ENCODE data around the gene RAP2A.

The RAP2A gene

DNA sequence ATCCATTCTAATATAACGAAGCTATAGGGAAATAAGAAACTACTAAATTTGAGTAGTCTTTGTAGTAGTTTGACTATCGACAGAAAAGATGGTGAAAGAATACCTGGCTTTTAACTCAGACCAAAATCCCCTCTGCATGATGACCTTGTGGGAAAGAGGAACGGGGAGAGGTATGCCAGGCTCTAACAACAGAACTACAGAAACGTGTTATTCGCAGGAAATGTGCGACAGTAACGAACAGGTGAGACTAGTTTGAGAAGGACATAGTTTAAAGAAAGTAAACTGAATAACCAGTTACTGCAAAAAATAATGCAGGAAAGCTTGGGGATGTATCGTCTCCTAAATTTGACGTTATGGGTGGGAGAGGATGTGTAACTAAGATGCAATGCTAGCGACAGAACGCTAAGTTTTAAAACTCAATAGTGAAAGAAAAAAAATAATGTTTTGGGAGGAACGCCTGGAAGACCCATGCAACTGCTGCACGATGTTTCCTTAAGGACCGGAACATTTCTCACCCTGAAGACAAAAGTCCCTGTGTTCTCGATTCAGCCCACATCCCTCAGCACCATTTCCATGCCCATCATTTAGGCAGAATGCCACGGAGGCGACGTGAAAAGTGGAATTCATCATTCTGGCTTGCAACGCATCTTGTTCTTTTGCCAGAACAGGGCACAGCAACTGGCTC lies 1.6 kb upstream of the RAP2A start:
- TF ChIP-seq, protein P1, sequence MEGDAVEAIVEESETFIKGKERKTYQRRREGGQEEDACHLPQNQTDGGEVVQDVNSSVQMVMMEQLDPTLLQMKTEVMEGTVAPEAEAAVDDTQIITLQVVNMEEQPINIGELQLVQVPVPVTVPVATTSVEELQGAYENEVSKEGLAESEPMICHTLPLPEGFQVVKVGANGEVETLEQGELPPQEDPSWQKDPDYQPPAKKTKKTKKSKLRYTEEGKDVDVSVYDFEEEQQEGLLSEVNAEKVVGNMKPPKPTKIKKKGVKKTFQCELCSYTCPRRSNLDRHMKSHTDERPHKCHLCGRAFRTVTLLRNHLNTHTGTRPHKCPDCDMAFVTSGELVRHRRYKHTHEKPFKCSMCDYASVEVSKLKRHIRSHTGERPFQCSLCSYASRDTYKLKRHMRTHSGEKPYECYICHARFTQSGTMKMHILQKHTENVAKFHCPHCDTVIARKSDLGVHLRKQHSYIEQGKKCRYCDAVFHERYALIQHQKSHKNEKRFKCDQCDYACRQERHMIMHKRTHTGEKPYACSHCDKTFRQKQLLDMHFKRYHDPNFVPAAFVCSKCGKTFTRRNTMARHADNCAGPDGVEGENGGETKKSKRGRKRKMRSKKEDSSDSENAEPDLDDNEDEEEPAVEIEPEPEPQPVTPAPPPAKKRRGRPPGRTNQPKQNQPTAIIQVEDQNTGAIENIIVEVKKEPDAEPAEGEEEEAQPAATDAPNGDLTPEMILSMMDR (IDR thresholded peaks at IDR 0.05) = no peak

DNA sequence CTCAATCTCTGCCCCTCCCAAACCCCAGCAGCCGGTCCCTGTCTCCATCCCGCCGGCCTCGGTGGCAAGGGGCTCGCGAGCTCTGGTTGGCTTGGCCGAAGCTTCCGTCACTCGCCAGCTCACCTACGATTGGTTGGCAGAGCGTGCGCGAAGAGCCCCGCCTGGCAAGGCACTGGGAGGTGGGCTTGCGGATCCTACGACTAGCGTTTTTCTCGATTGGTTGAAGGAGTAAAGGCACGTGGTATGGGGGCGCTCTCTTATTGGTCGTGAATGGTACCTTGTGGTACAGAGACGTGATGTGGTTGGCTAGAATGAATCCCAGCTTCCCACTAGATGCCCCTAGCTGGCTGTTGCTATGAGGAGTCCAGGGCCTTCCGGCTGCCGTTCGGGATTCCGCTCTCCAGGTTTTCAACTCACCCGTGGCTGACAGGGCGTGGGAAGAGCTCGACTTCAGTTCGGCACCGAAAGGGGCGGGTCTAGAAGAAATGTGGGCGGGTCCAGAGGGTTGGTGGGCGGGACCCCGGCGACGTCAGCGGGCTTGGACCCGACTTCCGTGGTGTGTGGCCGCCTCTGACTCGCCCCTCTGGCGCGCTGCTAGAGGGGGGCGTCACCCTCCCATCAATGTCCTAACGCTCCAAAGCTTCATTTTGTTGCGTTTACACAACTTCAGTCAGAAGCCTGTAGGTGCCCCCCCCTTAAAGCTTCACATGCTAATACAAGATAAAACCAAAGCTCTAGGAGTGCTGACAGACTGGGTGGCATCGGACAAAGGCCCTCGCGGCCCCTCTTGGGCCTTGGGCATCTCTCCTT lies 847 bp upstream of the RAP2A start:
- TF ChIP-seq, protein P1 (IDR thresholded peaks at IDR 0.05) = no peak

DNA sequence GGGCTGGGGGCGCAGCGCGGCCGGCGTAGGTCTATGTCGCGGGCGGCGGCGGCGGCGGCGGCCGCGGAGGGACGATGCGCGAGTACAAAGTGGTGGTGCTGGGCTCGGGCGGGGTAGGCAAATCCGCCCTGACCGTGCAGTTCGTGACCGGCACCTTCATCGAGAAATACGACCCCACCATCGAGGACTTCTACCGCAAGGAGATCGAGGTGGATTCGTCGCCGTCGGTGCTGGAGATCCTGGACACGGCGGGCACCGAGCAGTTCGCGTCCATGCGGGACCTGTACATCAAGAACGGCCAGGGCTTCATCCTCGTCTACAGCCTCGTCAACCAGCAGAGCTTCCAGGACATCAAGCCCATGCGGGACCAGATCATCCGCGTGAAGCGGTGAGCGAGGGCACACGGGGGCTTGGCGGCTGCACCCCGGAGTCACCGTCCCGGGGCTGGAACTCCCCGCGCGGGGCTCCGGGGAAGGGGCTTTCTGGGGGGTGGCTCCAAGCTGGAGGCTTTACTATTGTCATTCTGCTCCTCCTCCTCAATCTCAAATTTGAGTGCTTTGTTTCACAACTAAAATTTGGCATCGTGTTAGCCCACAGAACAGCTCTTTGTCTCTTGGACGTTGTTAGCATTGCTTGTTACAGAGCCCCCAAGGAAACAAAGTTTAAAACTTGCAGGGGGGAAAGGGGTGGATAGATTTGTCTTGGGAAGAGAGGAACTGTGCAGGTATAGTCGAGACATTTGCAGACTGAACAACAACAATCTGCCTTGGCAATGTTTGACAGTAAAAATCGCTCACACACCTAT lies 630 bp downstream of the RAP2A start:
- TF ChIP-seq, protein P1 (IDR thresholded peaks at IDR 0.05) = no peak

DNA sequence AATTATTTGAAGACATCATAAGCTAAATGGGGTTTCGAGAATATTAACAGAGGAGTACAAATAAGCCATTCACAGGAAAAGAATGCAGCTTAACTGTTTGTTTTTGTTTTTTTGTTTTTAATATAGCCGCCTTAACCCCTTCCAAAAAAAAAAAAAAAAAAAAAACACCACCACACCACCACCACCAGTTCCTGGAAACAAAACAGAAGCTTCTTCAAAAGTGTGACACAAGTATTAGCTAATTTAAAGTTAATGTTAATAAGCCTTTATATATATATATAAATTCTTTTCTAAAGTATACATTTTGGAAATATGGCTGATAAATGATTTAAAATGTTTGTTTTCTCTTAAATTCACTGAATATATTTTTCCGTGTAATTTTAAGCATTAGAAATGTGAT lies 1.4 kb downstream of the RAP2A start:
- TF ChIP-seq, protein P1 (IDR thresholded peaks at IDR 0.05) = no peak

DNA sequence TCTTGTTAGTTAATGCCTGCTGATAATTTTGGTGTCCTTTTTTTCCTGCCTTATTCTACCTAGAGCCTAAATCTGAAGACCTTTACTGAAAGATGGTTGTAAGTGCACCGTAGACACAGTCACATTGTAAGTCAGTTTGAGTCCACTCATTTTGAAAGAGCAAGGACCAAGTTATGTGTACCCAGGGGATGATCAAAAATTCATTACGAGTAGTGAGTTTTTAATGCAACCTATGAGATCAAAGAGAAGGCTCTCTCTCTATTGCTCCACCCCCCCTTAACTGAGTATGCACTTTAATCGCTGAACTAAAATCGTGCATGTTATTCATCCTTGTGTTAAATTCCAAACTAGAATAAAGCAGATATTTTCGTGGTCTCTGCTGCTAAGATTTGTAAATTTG lies 1.8 kb downstream of the RAP2A start:
- TF ChIP-seq, protein P1 (IDR thresholded peaks at IDR 0.05) = no peak

DNA sequence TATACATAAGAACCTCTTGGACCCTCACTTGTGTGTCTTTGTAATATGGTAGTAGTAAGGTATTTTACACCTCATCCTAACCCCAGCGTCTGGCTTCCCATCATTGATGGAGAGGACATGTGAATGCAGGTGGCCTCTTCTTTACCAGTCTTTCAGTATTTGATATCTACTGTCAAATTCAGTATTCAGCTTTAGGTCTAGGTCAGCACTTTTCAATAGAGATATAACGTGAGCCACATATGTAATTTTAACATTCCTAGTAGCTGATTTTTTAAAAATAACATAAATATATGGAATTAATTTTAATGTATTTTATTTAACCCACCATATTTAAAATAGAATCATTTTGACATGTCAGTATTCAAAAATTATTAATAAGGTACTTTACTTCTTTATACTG lies 2.9 kb downstream of the RAP2A start:
- TF ChIP-seq, protein P1 (IDR thresholded peaks at IDR 0.05) = no peak

DNA sequence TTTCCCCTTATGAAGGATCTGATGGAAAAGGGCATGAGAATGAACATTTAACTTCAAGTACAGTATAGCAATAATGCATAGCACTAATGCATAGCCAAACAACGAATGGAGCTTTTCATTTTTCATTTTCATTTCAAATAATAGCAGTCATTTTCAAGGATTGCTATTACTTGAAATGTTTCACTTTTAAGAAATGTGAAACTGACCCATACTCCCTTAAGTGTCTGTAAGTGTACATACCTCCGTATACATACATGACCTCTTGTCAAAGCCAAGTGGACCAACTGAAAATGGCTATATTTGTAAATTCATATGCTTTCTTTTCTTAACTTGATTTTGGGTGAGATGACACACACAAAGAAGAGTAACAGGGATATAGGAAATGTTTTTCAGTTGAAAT lies 3.8 kb downstream of the RAP2A start:
- TF ChIP-seq, protein P1 (IDR thresholded peaks at IDR 0.05) = no peak
